PFSK-1 (cell line): ENCODE results near the gene GK2.

Source experiments
- FOXP2 ChIP-seq: optimal IDR thresholded peaks from 2 replicates; pipeline ENCODE3; 2011; ENCODE audit warnings: borderline replicate concordance, control low read depth, inconsistent platforms; ENCODE audit not compliant: insufficient read depth; ENCODE audit errors: extremely low read length, extremely low read depth
- POLR2AphosphoS5 ChIP-seq: IDR thresholded peaks from 2 replicates; pipeline ENCODE4 v1.6.1; 2012; ENCODE audit warnings: low read depth, mild to moderate bottlenecking, control low read depth, low read length, moderate library complexity
- REST ChIP-seq, 2 experiments: IDR thresholded peaks; 2 replicates each; pipeline versions ENCODE4 v1.6.1 to v1.8.0; 2011 to 2012; ENCODE audit warnings: low read depth in 2 of 2, low read length in 2 of 2, control low read depth in 1 of 2, inconsistent platforms in 1 of 2, mild to moderate bottlenecking in 1 of 2, moderate library complexity in 1 of 2; ENCODE audit not compliant: insufficient read depth in 1 of 2
- SIN3A ChIP-seq: IDR thresholded peaks from 2 replicates; pipeline ENCODE4 v1.6.1; 2012; ENCODE audit warnings: mild to moderate bottlenecking, low read length, moderate library complexity, borderline replicate concordance; ENCODE audit not compliant: insufficient read depth
- TAF1 ChIP-seq: IDR thresholded peaks from 2 replicates; pipeline ENCODE4 v1.6.1; 2012; ENCODE audit warnings: low read length, control low read depth, borderline replicate concordance; ENCODE audit not compliant: insufficient read depth

Gene GK2

GRCh38 chr4:79404666-79405065 is 3.4 kb downstream of the GK2 start:
- TF ChIP-seq SIN3A: no peak
- no peak for TF ChIP-seq TAF1
- no peak for TF ChIP-seq POLR2AphosphoS5
- TF ChIP-seq FOXP2: no peak
- no peak for TF ChIP-seq REST (IDR thresholded peaks at IDR 0.05; ENCODE audit: insufficient read depth in 1 of 2, low read depth in 2 of 2, low read length in 2 of 2)

GRCh38 chr4:79403356-79403755 is 4.7 kb downstream of the GK2 start:
- TF ChIP-seq REST (IDR thresholded peaks at IDR 0.05; ENCODE audit: insufficient read depth in 1 of 2, low read depth in 2 of 2, low read length in 2 of 2): no peak
- TF ChIP-seq SIN3A: no peak
- no peak for TF ChIP-seq TAF1
- TF ChIP-seq FOXP2: no peak
- no peak for TF ChIP-seq POLR2AphosphoS5

- TF ChIP-seq FOXP2 (no peak), REST (IDR thresholded peaks at IDR 0.05; ENCODE audit: insufficient read depth in 1 of 2, low read depth in 2 of 2, low read length in 2 of 2) (no peak), POLR2AphosphoS5 (no peak), TAF1 (no peak), SIN3A (no peak)
Observed at GRCh38 chr4:79402332-79402851, 5.6 kb downstream of the GK2 start.

- TF ChIP-seq FOXP2: no peak
- no peak for TF ChIP-seq REST (IDR thresholded peaks at IDR 0.05; ENCODE audit: insufficient read depth in 1 of 2, low read depth in 2 of 2, low read length in 2 of 2)
- no peak for TF ChIP-seq SIN3A
- TF ChIP-seq POLR2AphosphoS5: no peak
- no peak for TF ChIP-seq TAF1
Observed at GRCh38 chr4:79399076-79399475, 9.0 kb downstream of the GK2 start.

GRCh38 chr4:79397951-79398350 is 10.1 kb downstream of the GK2 start:
- TF ChIP-seq SIN3A (no peak), TAF1 (no peak), REST (IDR thresholded peaks at IDR 0.05; ENCODE audit: insufficient read depth in 1 of 2, low read depth in 2 of 2, low read length in 2 of 2) (no peak), FOXP2 (no peak), POLR2AphosphoS5 (no peak)
